Left lung (tissue), 10 donors: ENCODE data around the gene ADO. TPM values are rescaled to one million over a fixed set of nuclear protein-coding genes. Genes with fewer than 3 reads are reported as not detected.

Experiments used
- ATAC-seq: fragments of 200-7000 bp; cut with Tn5 transposase; one replicate; pipeline ENCODE4 v1.9.1; 2020; ENCODE audit warnings: moderate library complexity
- DNase-seq, 4 donors: peaks; one replicate each; pipeline ENCODE4 v3.0.0-alpha.2; 2013 to 2020
- H3K27ac ChIP-seq, 2 donors: fragments of 200-600 bp; sonication (generic) in 1 of 2; one replicate each; pipeline versions ENCODE4 v1.5.0 to v1.8.0; 2020 to 2021
- H3K27me3 ChIP-seq, 2 donors: fragments of 200-600 bp; sonication (generic) in 1 of 2; one replicate each; pipeline versions ENCODE4 v1.5.0 to v1.8.0; 2020 to 2021
- H3K36me3 ChIP-seq, 2 donors: fragments of 200-600 bp; sonication (generic) in 1 of 2; one replicate each; pipeline versions ENCODE4 v1.5.0 to v1.8.0; 2020 to 2021
- H3K4me1 ChIP-seq, 2 donors: fragments of 200-600 bp; one replicate each; pipeline ENCODE4 v1.8.0; 2021
- H3K4me3 ChIP-seq, 2 donors: fragments of 200-600 bp; sonication (generic) in 1 of 2; one replicate each; pipeline versions ENCODE4 v1.5.0 to v1.8.0; 2020 to 2021; ENCODE audit warnings: mild to moderate bottlenecking in 1 of 2
- H3K9me3 ChIP-seq, 2 donors: fragments of 200-600 bp; sonication (generic) in 1 of 2; one replicate each; pipeline versions ENCODE4 v1.5.0 to v1.8.0; 2020 to 2021
- CTCF ChIP-seq, 2 donors: fragments of 200-600 bp; sonication (generic) in 1 of 2; IDR thresholded peaks; one replicate each; pipeline versions ENCODE4 v1.5.0 to v1.8.0; 2021; ENCODE audit warnings: antibody characterized with exemption in 2 of 2
- intact Hi-C, 2 donors: fragments of 100-400 bp; cut with DNase I; formaldehyde crosslinking; loops; one replicate each; pipeline versions ENCODE4 v1.11.2 to v1.14.2; 2022
- polyA plus RNA-seq, 6 donors: library from polyadenylated mRNA; unstranded; fragments of 120-200 nt; gene quantifications; one replicate each; pipeline ENCODE4 v1.2.1, GENCODE V29; 2013; ENCODE audit not compliant: insufficient read length in 6 of 6
- total RNA-seq, 2 donors: library from RNA; stranded (reverse); fragmentation: NEBNext Ultra II Directional; extraction: Animal tissue kit (Norgen Biotek cat#: 25700); gene quantifications; one replicate each; pipeline ENCODE4 v1.2.1, GENCODE V29; 2021
- donor health status: DM: no; HTN: yes; CAD: no.
- donor health status: DM: no; HTN: no; CAD: no.

The ADO gene
- total and polyA plus RNA-seq, 8 donors, result 17.0 to 24.1 (median 20.0) TPM

GRCh38 chr10:62847433-62847832 lies 42.9 kb downstream of the ADO start:
- no peak overlapping the region for H3K27ac ChIP-seq
- DNase-seq (no peak), ATAC-seq (no peak)
- no peak overlapping the region for H3K4me3 ChIP-seq
- no peaks in the 10 kb centered on the region for H3K4me1 ChIP-seq
- intact Hi-C loops, result no loop called here
- TF ChIP-seq CTCF (IDR thresholded peaks at IDR 0.05), result no peak
- peaks cover 0 to 15% of the 10 kb centered on the region in 2 donors for H3K9me3 ChIP-seq
- H3K36me3 ChIP-seq, result no peaks in the 10 kb centered on the region
- H3K27me3 ChIP-seq, result no peaks in the 10 kb centered on the region

- Histone ChIP-seq H3K27ac (no peak overlapping the region), H3K4me3 (no peak overlapping the region), H3K4me1 (peaks cover 0 to 13% of the 10 kb centered on the region in 2 donors), H3K9me3 (peaks cover 0 to 15% of the 10 kb centered on the region in 2 donors), H3K36me3 (no peaks in the 10 kb centered on the region), H3K27me3 (no peaks in the 10 kb centered on the region)
- ATAC-seq (no peak), DNase-seq (no peak)
- intact Hi-C loops, result no loop called here
- no peak for TF ChIP-seq CTCF (IDR thresholded peaks at IDR 0.05)
Observed at GRCh38 chr10:62850646-62851045, 46.1 kb downstream of the ADO start.

DNA sequence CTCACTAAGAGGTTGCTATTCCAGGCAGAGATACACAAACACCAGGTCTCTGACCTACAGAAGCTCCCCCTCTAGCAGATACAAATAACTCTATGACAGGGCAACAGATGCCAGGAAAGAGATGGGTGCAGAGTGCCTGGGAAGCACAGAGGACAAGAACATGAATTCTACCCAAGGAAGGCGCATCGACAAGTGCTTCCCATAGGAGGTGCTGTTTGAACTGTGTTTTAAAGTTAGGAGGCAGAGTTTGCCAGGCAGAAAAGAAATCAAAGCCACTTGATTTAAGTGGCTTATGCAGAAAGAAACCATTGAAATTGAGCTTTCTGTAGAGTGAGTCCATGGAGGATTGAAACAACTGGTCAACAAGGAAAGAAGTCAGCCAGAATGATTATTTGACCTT lies 46.9 kb downstream of the ADO start:
- no peak overlapping the region for H3K27ac ChIP-seq
- peaks cover 0 to 15% of the 10 kb centered on the region in 2 donors for H3K9me3 ChIP-seq
- TF ChIP-seq CTCF (IDR thresholded peaks at IDR 0.05), result peak in 1 of 2 donors; percentile 24
- H3K27me3 ChIP-seq, result no peaks in the 10 kb centered on the region
- peaks cover 0 to 13% of the 10 kb centered on the region in 2 donors for H3K4me1 ChIP-seq
- H3K4me3 ChIP-seq, result no peak overlapping the region
- DNase-seq, result no peak
- ATAC-seq, result peak; percentile 31
- H3K36me3 ChIP-seq, result no peaks in the 10 kb centered on the region
- intact Hi-C loops, result no loop called here

GRCh38 chr10:62852961-62853702 lies 48.6 kb downstream of the ADO start:
- Histone ChIP-seq H3K27me3 (no peaks in the 10 kb centered on the region), H3K4me3 (no peak overlapping the region), H3K4me1 (peaks cover 3 to 13% of the 10 kb centered on the region in 2 donors), H3K27ac (no peak overlapping the region), H3K9me3 (peaks cover 0 to 2% of the 10 kb centered on the region in 2 donors), H3K36me3 (no peaks in the 10 kb centered on the region)
- ATAC-seq, result no peak
- no peak for TF ChIP-seq CTCF (IDR thresholded peaks at IDR 0.05)
- intact Hi-C loops, result no loop called here
- DNase-seq, result no peak

DNA sequence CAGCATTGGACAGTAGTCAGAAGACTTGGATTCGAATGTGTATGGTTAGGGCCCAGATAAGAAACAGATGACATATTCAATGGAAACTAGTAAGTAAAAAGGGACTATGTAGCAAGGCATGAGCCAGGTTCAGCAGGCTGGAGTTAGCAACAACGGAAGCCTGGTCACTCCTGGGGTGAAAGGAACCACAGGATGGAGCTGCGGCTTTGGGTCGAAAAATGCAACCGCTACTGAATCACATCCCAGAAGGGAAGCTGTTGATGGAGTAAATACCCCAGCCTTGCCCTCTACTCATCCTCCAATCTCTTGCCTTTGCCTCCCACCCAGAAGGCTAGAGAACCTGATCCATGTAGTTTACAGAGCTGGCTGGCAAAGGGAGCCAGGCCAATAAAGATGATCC lies 49.2 kb downstream of the ADO start:
- no peak for ATAC-seq
- H3K4me1 ChIP-seq, result peaks cover 3 to 13% of the 10 kb centered on the region in 2 donors
- TF ChIP-seq CTCF (IDR thresholded peaks at IDR 0.05), result no peak

More for the DNA sequence above, 49.2 kb downstream of the ADO start:
- no peak for DNase-seq
- no peak overlapping the region for H3K27ac ChIP-seq
- no peaks in the 10 kb centered on the region for H3K9me3 ChIP-seq
- no peaks in the 10 kb centered on the region for H3K36me3 ChIP-seq
- H3K4me3 ChIP-seq, result no peak overlapping the region
- intact Hi-C loops, result no loop called here
- H3K27me3 ChIP-seq, result no peaks in the 10 kb centered on the region
